Measurements from ENCODE around the gene PRPSAP1.

GRCh38 chr17:76382803-76383545, 29.3 kb upstream of the PRPSAP1 start:
- peak in 1 of 2 donors; percentile 10 for TF ChIP-seq POLR2A (IDR thresholded peaks at IDR 0.05)
- TF ChIP-seq, protein P1, sequence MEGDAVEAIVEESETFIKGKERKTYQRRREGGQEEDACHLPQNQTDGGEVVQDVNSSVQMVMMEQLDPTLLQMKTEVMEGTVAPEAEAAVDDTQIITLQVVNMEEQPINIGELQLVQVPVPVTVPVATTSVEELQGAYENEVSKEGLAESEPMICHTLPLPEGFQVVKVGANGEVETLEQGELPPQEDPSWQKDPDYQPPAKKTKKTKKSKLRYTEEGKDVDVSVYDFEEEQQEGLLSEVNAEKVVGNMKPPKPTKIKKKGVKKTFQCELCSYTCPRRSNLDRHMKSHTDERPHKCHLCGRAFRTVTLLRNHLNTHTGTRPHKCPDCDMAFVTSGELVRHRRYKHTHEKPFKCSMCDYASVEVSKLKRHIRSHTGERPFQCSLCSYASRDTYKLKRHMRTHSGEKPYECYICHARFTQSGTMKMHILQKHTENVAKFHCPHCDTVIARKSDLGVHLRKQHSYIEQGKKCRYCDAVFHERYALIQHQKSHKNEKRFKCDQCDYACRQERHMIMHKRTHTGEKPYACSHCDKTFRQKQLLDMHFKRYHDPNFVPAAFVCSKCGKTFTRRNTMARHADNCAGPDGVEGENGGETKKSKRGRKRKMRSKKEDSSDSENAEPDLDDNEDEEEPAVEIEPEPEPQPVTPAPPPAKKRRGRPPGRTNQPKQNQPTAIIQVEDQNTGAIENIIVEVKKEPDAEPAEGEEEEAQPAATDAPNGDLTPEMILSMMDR (IDR thresholded peaks at IDR 0.05): no peak
